OCI-LY3 (cell line): ENCODE results near the gene SLC6A6.

Source experiments
- H2AFZ ChIP-seq: fragments of 200-600, 300-600 bp; shearing (Covaris generic); 2 replicates; pipeline ENCODE4 v1.6.0; 2014; ENCODE audit warnings: antibody characterized with exemption, low read depth, low read length
- H3K27ac ChIP-seq: fragments of 200-600, 300-600 bp; sonication (generic); 2 replicates; pipeline ENCODE4 v1.5.1; 2014; ENCODE audit warnings: mild to moderate bottlenecking, low read length, moderate library complexity, mixed read lengths
- H3K27me3 ChIP-seq: fragments of 200-600, 300-600 bp; sonication (generic); 2 replicates; pipeline ENCODE4 v1.6.1; 2014; ENCODE audit warnings: low read depth, low read length, mixed read lengths
- H3K36me3 ChIP-seq: fragments of 200-600, 300-600 bp; sonication (generic); replicated peaks from 2 replicates; pipeline ENCODE3; 2014; ENCODE audit warnings: low read depth, low read length, mixed read lengths
- H3K4me1 ChIP-seq: fragments of 300-600, 200-600 bp; sonication (generic); 2 replicates; pipeline ENCODE4 v1.6.1; 2014; ENCODE audit warnings: low read length, mixed read lengths
- H3K4me2 ChIP-seq: fragments of 200-600, 300-600 bp; sonication (generic); 2 replicates; pipeline ENCODE4 v1.6.1; 2014; ENCODE audit warnings: low read length, mixed read lengths
- H3K4me3 ChIP-seq: fragments of 300-600, 200-600 bp; sonication (generic); 2 replicates; pipeline ENCODE4 v1.5.1; 2014; ENCODE audit warnings: antibody characterized with exemption, mild to moderate bottlenecking, low read length, moderate library complexity
- H3K79me2 ChIP-seq: fragments of 300-600, 200-600 bp; shearing (Covaris generic); 2 replicates; pipeline ENCODE4 v1.6.1; 2014; ENCODE audit warnings: mild to moderate bottlenecking, low read length, mixed read lengths
- H3K9ac ChIP-seq: fragments of 300-600, 200-600 bp; shearing (Covaris generic); 2 replicates; pipeline ENCODE4 v1.6.0; 2014; ENCODE audit warnings: mild to moderate bottlenecking, low read length, moderate library complexity
- H3K9me3 ChIP-seq: fragments of 200-600, 300-600 bp; shearing (Covaris generic); 2 replicates; pipeline ENCODE4 v1.6.1; 2014; ENCODE audit warnings: low read length, mixed read lengths; ENCODE audit not compliant: insufficient read depth
- H4K20me1 ChIP-seq: fragments of 200-600, 300-600 bp; sonication (generic); 2 replicates; pipeline ENCODE4 v1.6.1; 2016; ENCODE audit warnings: low read length, mixed read lengths; ENCODE audit not compliant: insufficient read depth
- EZH2phosphoT487 ChIP-seq: fragments of 200-600 bp; shearing (Covaris generic); IDR thresholded peaks from 2 replicates; pipeline ENCODE4 v1.6.1; 2018; ENCODE audit warnings: antibody characterized with exemption, mixed run types, low read depth
- TF ChIP-seq, protein P1 (sequence below): fragments of 200-600, 300-600 bp; sonication (generic); IDR thresholded peaks from 2 replicates; pipeline ENCODE4 v1.5.1; 2014; ENCODE audit warnings: antibody characterized with exemption, low read length, low read depth

SLC6A6 gene

GRCh38 chr3:14520149-14520548 is 117.7 kb downstream of the SLC6A6 start:
- Histone ChIP-seq H3K79me2 (no peaks in the 10 kb centered on the region), H2AFZ (no peak overlapping the region), H3K27ac (no peak overlapping the region), H3K36me3 (no peaks in the 10 kb centered on the region), H3K4me3 (no peak overlapping the region), H3K9me3 (no peaks in the 10 kb centered on the region), H3K9ac (no peak overlapping the region), H3K4me2 (no peak overlapping the region), H3K4me1 (no peaks in the 10 kb centered on the region), H4K20me1 (no peaks in the 10 kb centered on the region), H3K27me3 (0 out of 2 replicates have a peak, but pooled peaks cover 8% of the 10 kb centered on the region)
- TF ChIP-seq, protein P1, sequence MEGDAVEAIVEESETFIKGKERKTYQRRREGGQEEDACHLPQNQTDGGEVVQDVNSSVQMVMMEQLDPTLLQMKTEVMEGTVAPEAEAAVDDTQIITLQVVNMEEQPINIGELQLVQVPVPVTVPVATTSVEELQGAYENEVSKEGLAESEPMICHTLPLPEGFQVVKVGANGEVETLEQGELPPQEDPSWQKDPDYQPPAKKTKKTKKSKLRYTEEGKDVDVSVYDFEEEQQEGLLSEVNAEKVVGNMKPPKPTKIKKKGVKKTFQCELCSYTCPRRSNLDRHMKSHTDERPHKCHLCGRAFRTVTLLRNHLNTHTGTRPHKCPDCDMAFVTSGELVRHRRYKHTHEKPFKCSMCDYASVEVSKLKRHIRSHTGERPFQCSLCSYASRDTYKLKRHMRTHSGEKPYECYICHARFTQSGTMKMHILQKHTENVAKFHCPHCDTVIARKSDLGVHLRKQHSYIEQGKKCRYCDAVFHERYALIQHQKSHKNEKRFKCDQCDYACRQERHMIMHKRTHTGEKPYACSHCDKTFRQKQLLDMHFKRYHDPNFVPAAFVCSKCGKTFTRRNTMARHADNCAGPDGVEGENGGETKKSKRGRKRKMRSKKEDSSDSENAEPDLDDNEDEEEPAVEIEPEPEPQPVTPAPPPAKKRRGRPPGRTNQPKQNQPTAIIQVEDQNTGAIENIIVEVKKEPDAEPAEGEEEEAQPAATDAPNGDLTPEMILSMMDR = no peak
- TF ChIP-seq EZH2phosphoT487 = no peak

DNA sequence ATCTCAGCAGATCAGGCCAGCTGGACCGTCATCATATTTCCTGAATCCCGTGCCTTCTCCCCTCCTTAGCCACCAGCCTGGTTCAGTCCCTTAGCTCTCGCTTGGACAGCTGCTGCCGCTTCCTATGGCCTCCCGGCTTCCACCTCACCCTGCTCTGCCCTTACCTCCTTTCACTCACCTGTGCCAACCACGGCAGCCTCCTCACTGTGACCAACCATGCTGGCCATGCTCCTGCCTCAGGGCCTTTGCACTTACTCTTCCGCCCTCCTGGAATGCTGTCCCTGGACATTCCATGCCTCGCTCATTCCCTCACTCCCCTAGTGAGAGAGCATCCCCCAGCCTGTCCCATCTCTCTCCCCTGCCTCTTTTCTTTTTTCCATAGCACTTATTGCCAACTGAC is 118.6 kb downstream of the SLC6A6 start:
- Histone ChIP-seq H3K27ac (no peak overlapping the region), H3K9ac (no peak overlapping the region), H3K79me2 (no peaks in the 10 kb centered on the region), H3K4me1 (no peaks in the 10 kb centered on the region), H3K4me3 (no peak overlapping the region), H4K20me1 (no peaks in the 10 kb centered on the region), H3K27me3 (0 out of 2 replicates have a peak, but pooled peaks cover 8% of the 10 kb centered on the region), H3K9me3 (no peaks in the 10 kb centered on the region), H3K36me3 (no peaks in the 10 kb centered on the region), H3K4me2 (no peak overlapping the region), H2AFZ (no peak overlapping the region)
- TF ChIP-seq, protein P1 = no peak
- TF ChIP-seq EZH2phosphoT487 = no peak

- no peak overlapping the region for H2AFZ ChIP-seq
- no peak overlapping the region for H3K4me3 ChIP-seq
- TF ChIP-seq, protein P1 = no peak
- TF ChIP-seq EZH2phosphoT487 = no peak
- H3K27me3 ChIP-seq = peaks cover 9% of the 10 kb centered on the region
- no peaks in the 10 kb centered on the region for H3K4me1 ChIP-seq
- no peak overlapping the region for H3K9ac ChIP-seq
- H3K36me3 ChIP-seq = no peaks in the 10 kb centered on the region
- no peaks in the 10 kb centered on the region for H3K79me2 ChIP-seq
- H3K27ac ChIP-seq = no peak overlapping the region
- H4K20me1 ChIP-seq = no peaks in the 10 kb centered on the region
- H3K9me3 ChIP-seq = no peaks in the 10 kb centered on the region
- no peak overlapping the region for H3K4me2 ChIP-seq
Observed at GRCh38 chr3:14521611-14522010, 119.2 kb downstream of the SLC6A6 start.

GRCh38 chr3:14522129-14522691 is 119.8 kb downstream of the SLC6A6 start:
- H3K9me3 ChIP-seq = no peaks in the 10 kb centered on the region
- no peak overlapping the region for H3K27ac ChIP-seq
- no peak overlapping the region for H2AFZ ChIP-seq
- H3K79me2 ChIP-seq = no peaks in the 10 kb centered on the region
- H3K27me3 ChIP-seq = peaks cover 11% of the 10 kb centered on the region
- no peak overlapping the region for H3K9ac ChIP-seq
- no peak overlapping the region for H3K4me2 ChIP-seq
- H3K4me3 ChIP-seq = no peak overlapping the region
- TF ChIP-seq, protein P1 = no peak
- TF ChIP-seq EZH2phosphoT487 = no peak
- H4K20me1 ChIP-seq = no peaks in the 10 kb centered on the region
- H3K36me3 ChIP-seq = no peaks in the 10 kb centered on the region
- H3K4me1 ChIP-seq = no peaks in the 10 kb centered on the region
